ENCODE results near the gene STIP1.

DNA sequence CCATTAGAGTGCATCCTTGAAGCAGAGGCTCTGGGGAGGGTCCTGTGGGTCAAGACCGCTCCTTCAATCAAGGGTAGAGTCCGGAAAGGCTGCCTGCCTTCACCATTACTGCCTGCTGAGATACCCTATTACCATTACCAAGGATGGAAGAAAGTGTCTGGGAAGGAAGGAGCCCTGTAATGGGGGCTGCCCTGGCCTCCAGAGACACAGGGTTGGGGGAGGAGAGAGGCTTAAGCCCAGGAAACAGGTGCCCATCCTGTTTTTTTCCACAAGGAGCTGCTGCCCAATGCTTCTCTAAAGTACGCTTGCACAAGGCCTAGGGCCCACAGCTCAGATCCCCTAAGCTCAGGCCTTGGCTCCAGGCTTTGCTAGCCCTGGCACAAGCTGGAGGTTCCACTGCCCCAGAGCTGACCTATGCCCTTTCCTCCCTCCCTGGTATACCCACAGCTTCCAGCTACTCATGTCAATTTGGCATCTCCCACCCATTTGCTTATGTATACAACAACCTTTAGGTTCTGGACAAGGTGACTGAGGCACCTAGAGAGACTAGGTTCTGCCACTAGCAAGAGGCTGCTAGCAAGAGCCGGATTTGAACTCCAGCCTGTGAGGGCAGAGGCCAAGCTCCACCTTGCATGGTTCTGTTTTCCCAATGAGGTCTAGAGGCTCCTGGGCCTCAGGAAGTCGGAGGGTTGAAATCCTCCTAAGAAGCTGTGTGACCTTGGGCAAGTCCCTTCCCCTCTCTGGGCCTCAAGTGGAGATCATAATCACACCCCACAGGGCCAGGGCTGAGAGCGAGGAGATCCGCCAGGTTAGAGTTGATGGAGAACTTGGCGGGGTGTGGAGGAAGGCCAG is 63.8 kb downstream of the STIP1 start:
- TF ChIP-seq CTCF (IDR thresholded peaks at IDR 0.05) = no peak
- no peak for TF ChIP-seq EP300 (IDR thresholded peaks at IDR 0.05)

Measured in tibial nerve (tissue), 4 donors.